IPS-NIHi7 (cell line): ENCODE measurements around the gene CELF2.

Experiments used
- DNase-seq: peaks from one replicate; pipeline ENCODE4 v3.0.0; 2012; ENCODE audit warnings: mixed read lengths; ENCODE audit errors: extremely low spot score

The CELF2 gene

DNA sequence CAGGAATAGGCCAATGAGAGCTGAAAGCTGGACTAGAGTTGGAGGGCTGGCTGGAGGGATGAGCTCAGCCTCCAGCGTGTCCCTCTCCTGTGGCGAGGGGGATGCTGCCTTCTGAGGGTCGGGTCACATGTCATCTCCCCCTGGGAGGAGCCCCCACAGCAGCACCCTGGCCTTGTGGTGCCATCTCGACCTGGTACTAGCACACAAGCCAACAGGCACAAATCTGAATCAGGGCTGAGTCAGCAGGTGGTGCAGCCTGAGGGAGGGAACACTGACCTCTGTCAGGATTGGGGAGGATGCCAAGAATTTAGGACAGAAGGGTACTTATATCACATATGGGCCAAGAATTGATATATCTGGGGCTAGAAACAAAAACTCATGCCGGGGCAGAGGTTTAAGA lies 280.4 kb downstream of the CELF2 start:
- DNase-seq: no peak

- no peak for DNase-seq
Measured at GRCh38 chr10:11299125-11299524, 281.5 kb downstream of the CELF2 start.

- no peak for DNase-seq
Measured at GRCh38 chr10:11300026-11300425, 282.4 kb downstream of the CELF2 start.

- no peak for DNase-seq
Measured at GRCh38 chr10:11300563-11300962, 282.9 kb downstream of the CELF2 start.

- no peak for DNase-seq
Measured at GRCh38 chr10:11301571-11302111, 284.0 kb downstream of the CELF2 start.

DNA sequence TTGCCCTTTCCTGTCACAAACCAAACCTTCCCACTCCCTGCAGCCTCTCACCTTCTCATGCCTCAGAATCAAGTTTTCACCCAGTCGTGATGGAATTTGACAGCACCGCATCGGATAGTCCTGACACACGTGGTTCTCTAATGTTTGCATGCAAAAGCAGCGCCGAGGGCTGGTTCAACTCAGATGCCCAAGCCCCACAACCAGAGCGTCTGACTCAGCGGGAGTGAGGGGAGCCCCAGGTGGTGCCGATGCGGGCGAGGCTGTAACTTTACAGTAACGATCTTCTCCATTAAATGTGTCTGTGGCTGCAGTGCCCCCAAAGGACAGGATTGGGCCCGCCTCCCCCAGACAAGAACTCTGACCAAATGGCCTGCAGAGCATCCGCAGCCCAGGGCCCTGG lies 284.5 kb downstream of the CELF2 start:
- DNase-seq: no peak

GRCh38 chr10:11303361-11304170 lies 285.9 kb downstream of the CELF2 start:
- DNase-seq: no peak

DNA sequence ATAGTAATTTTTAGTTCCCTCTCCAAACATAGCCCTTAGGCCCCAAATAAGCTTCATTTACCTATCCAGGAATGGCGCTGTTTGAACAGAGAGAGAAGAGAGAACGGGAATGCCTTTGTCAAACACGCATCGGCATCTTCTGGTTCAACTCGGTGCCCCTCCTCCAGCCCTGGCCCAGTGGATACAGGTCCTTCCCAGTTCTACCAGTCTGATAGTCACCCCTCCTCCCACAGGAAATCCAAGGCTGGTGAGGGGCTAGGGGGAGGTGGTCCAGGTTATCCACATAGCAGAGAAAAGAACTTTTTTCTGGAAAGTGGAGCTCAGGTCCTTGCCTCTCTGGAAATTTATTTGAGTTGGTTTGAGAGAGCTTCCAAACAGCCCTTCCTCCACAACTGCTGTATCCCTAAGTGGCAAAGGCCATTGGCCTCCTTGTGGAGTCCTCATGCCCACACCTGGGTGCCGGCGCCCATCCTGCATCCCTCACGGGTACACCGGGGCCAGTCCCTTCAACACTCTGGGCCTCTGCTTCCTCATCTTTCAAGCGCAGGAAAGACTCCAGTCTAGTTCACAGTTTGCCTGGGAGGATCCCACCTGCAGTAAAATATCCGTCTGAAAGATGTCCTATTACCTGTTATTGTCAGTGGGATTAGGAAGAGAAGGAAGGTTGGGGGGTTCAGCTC lies 287.4 kb downstream of the CELF2 start:
- no peak for DNase-seq

DNA sequence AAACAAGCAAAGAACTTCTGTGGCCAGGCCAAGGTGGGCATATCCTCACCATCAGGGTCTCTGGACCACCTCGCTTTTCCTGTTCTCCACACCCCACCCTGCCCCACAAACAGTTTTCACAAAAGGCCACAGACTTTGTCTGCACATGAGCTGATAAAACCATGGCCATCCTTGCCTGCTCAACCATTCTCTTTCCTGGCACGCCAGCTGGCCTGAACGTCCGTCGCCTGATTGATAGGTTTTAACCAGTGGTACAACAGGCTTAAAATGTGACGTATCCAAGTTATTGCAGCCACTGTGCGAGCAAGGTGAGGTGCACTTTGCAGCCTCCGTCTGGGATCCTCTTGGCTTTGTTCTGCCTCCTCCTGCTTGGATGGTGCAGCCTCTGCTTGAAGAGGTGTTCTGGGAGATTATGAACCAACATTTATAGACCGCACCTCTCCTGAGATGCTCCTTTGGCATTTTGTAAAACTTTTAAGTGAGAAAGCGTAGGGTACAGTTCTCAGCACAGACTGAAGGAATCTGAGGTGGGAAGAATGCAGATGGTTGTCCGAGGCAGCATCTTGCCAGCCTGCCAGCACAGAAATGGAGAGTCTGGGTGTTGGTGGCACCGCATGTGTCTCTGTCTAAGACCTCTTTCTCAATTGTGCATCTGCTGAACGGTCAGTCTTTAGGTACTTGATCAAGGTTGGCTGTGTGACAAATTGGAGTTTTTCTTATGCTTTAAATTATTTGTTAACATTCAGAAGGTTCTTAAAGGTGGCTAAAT lies 288.3 kb downstream of the CELF2 start:
- no peak for DNase-seq

- DNase-seq: no peak
Measured at GRCh38 chr10:11307004-11307403, 289.3 kb downstream of the CELF2 start.

- no peak for DNase-seq
Measured at GRCh38 chr10:11307937-11308336, 290.3 kb downstream of the CELF2 start.

DNA sequence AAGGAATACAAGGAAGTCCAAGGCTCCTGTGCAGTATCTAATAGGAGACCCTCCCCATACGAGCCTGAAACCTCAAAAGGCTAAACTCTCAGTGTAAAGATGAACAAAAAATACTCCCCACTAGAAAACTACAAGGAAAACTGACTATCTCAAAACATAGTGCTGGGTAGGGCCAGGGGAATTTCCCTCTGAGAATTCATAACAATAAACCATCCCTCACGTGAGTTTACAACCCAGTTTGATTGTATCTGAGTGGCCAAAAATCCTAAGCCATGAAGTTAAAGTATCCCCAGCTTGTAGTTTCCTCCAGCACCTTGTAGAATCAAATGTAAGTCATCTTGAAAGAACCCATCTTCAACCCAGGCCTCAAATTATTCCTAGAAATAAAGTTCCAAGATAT lies 293.4 kb downstream of the CELF2 start:
- no peak for DNase-seq

DNA sequence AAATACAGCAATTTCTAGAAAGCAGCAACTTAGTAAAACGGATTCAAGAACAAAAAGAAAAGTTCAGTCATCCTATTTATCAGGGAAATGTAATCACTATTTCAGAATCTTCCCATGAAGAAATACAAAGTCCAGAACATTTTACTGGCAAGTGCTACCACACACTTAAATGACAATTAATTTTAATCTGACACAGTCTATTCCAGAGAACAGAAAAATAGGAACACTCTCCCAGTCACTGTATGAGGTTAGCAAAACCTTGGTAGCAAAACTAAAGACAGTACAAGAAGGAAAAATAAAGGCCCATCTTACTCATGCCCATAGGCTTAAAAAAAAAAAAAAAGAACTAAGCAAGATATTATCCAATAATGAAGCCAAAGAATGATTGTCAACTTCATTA lies 295.8 kb downstream of the CELF2 start:
- no peak for DNase-seq

GRCh38 chr10:11317936-11318670 lies 300.4 kb downstream of the CELF2 start:
- DNase-seq: no peak

DNA sequence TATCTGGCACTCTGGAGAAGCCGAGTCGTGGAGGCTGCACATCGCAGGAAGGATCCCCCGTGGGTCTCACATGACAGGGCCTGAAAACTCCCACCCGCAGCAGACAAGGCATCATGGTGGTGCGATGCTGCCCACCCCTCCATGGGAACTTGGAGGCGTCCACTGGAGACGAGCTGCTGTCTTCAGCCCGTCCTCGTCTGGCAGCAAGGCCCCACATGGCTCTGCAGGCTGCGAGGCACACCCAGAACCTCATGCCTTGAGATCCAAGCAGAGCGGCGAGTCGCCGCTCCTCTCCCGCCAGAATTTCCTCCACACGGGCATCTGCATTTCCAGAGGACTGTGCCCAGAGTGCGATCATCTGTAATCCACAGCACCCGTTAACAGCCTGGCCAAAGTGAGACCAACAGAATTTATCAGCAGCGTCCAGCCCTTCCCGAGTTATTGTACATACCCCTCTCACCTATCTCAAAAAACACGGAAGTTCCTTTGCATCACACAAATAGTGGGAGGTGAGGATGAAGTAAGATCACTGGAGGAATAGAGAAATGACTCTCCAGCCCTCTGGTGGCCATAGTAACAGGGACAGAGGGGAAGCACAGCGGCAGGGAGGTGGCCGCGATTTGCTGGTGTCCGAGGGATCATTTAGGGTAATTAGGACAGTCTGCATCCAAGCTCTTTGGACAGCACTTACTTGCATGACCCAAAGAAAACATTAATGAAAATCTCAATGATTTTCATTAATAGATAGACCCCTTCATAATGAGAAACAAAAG lies 301.3 kb downstream of the CELF2 start:
- no peak for DNase-seq

- DNase-seq: no peak
Measured at GRCh38 chr10:11319990-11320602, 302.4 kb downstream of the CELF2 start.

DNA sequence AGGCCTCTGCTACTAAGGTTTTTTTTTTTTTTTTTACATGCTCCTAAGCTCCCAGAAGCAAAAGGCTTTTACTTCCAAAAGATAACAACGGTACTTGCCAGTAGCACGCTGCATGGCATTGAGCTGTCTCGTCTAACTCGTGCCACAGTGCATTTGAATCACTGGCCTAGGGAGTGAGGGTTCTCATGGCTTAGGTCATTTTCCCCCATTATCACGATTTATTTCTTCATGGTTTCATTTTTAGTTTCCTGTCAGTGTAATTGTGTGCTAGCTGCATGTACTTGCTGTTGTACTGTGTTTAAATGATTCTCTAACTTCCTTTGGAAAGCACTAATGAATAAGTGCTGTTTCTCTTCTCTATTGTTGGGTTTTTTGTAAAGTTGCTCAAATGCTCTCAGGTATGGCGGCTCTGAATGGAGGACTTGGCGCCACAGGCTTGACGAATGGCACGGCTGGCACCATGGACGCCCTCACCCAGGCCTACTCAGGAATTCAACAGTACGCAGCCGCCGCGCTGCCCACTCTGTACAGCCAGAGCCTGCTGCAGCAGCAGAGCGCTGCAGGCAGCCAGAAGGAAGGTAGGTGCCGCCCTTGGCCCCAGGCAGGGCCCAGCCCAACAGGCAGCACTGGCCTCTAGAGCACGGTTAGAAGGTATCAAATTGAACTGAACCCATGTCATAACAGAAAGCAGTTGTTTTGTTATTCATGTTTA lies 303.3 kb downstream of the CELF2 start:
- no peak for DNase-seq

DNA sequence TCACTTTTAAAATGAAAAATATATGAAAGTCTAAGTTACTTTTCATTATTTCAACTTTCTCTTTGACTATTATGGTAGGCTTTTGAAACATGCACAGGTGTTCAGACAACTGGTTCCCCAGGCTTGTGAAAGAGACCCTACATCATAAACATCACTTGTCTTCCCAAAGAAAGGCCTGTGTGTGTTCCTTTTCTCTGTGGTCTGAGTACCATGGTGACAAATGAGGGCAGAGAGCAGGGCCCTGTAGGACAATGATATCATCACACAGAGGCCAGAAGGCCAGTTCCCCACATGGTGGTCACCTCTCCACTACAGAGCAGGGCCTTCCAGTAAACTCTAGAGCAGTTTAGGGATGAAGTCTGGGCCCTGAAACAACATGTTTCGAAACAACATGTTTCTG lies 305.0 kb downstream of the CELF2 start:
- DNase-seq: no peak

DNA sequence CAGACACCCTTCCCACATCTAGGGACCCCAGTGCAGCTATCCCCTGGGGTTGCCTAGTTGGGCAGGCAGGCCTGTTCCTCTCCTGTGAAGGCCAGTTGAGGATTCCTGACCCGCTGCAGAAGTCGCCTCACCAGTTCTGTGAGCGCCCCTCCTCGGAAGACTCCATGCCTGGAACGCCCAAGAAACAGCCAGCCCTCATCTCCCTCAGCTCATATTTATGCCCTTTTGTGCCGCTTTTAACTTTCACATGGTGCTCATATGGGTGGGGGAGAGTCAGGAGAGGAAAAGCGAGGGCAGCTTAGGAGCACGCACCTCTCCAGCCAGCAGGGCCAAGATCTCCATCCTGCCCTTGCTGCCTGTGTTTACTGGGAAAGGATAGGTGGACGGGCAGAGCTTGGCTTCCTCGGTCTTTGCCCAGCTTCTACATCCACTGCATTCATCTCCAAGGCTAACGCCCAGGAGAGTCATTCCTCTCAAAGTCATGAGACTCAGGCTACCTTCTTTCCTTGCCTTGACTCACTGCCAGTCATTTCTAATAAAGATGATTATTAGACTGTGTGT lies 307.2 kb downstream of the CELF2 start:
- DNase-seq: no peak
